H1 (cell line): ENCODE results near the gene PAK5. TPM values are rescaled to one million over a fixed set of nuclear protein-coding genes. Genes with fewer than 3 reads are reported as not detected.

Experiments used
- CTCF ChIA-PET: fragments of 300-600 bp; sonication (Branson Sonifier 250); formaldehyde crosslinking; loops from one replicate; lab custom pipeline; 2021; ENCODE audit not compliant: partially characterized antibody; lab: Charles Lee
- POLR2A ChIA-PET: fragments of 300-600 bp; sonication (Branson Sonifier 250); formaldehyde crosslinking; loops from one replicate; lab custom pipeline; 2021; ENCODE audit warnings: inconsistent platforms; ENCODE audit not compliant: partially characterized antibody; lab: Charles Lee
- DNase-seq, 2 experiments: peaks; one replicate each; pipeline versions ENCODE4 v3.0.0 to v3.0.0-alpha.2; 2010 to 2022; ENCODE audit warnings: low spot score in 2 of 2, low read depth in 1 of 2, mixed read lengths in 1 of 2
- FAIRE-seq: peaks from 2 replicates; lab custom pipeline; 2011; peaks lifted over from hg19 to GRCh38; lab: Jason Lieb, UNC
- H2AFZ ChIP-seq: 2 replicates; pipeline ENCODE4 v1.8.1; 2012; ENCODE audit warnings: low read length, inconsistent platforms
- H2AK5ac ChIP-seq: 2 replicates; pipeline ENCODE4 v1.6.1; 2013; ENCODE audit warnings: low read depth, low read length
- H2BK120ac ChIP-seq: replicated peaks from 2 replicates; pipeline ENCODE3; 2013; ENCODE audit warnings: low read depth, low read length, inconsistent platforms
- H2BK12ac ChIP-seq: 2 replicates; pipeline ENCODE4 v1.6.1; 2013; ENCODE audit warnings: low read depth, low read length
- H2BK15ac ChIP-seq: 2 replicates; pipeline ENCODE4 v1.6.1; 2013; ENCODE audit warnings: low read length
- H2BK20ac ChIP-seq: 2 replicates; pipeline ENCODE4 v1.6.1; 2013; ENCODE audit warnings: low read length
- H2BK5ac ChIP-seq: 2 replicates; pipeline ENCODE4 v1.6.1; 2013; ENCODE audit warnings: low read depth, low read length
- H3K14ac ChIP-seq: 2 replicates; pipeline ENCODE4 v1.6.1; 2013; ENCODE audit warnings: inconsistent platforms; ENCODE audit not compliant: insufficient read length
- H3K18ac ChIP-seq: 2 replicates; pipeline ENCODE4 v1.6.1; 2013; ENCODE audit warnings: low read length; ENCODE audit errors: extremely low read depth
- H3K23ac ChIP-seq: 2 replicates; pipeline ENCODE4 v1.6.1; 2013; ENCODE audit warnings: inconsistent platforms; ENCODE audit not compliant: insufficient read length
- H3K23me2 ChIP-seq: 2 replicates; pipeline ENCODE4 v1.6.1; 2013; ENCODE audit warnings: low read depth, low read length
- H3K27ac ChIP-seq: 2 replicates; pipeline ENCODE4 v1.6.1; 2011; ENCODE audit warnings: low read depth, low read length, inconsistent platforms
- H3K27me3 ChIP-seq, 4 experiments: replicated peaks in 1 of 4; 1 replicate in 1 of 4; 2 replicates in 3 of 4; pipeline versions ENCODE4 v1.6.1 to v1.8.1; 2011 to 2013; ENCODE audit warnings: low read length in 3 of 4, mild to moderate bottlenecking in 3 of 4, inconsistent platforms in 2 of 4, mixed read lengths in 2 of 4, moderate library complexity in 1 of 4; ENCODE audit not compliant: control insufficient read depth in 3 of 4, insufficient read depth in 3 of 4; ENCODE audit errors: extremely low read depth in 1 of 4
- H3K36me3 ChIP-seq, 4 experiments: 2 replicates each; pipeline versions ENCODE4 v1.6.1 to v1.8.1; 2011 to 2013; ENCODE audit warnings: mild to moderate bottlenecking in 4 of 4, low read length in 3 of 4, moderate library complexity in 2 of 4, control low read depth in 1 of 4, inconsistent platforms in 1 of 4; ENCODE audit not compliant: insufficient read depth in 4 of 4, control insufficient read depth in 2 of 4
- H3K4ac ChIP-seq: replicated peaks from 2 replicates; pipeline ENCODE3; 2013; ENCODE audit warnings: low read length, low read depth, mixed read lengths, inconsistent platforms; ENCODE audit not compliant: insufficient read length
- H3K4me1 ChIP-seq, 4 experiments: replicated peaks in 1 of 4; 1 replicate in 1 of 4; 2 replicates in 3 of 4; pipeline versions ENCODE4 v1.6.1 to v1.8.1; 2011 to 2013; ENCODE audit warnings: low read length in 3 of 4, inconsistent platforms in 2 of 4, mixed read lengths in 1 of 4; ENCODE audit not compliant: insufficient read depth in 4 of 4, control insufficient read depth in 3 of 4
- H3K4me2 ChIP-seq, 2 experiments: 2 replicates each; pipeline versions ENCODE4 v1.6.1 to v1.8.1; 2011 to 2013; ENCODE audit warnings: low read depth in 2 of 2, low read length in 2 of 2, control low read depth in 1 of 2, inconsistent platforms in 1 of 2, mild to moderate bottlenecking in 1 of 2; ENCODE audit not compliant: insufficient read depth in 1 of 2
- H3K4me3 ChIP-seq, 4 experiments: fragments of 200-600, 300-600 bp in 1 of 4; sonication (generic), shearing (Covaris generic), sonication (Bioruptor Twin) in 1 of 4; 2 replicates each; pipeline versions ENCODE4 v1.5.1 to v1.8.1; 2011 to 2016; ENCODE audit warnings: low read length in 4 of 4, low read depth in 3 of 4, control low read depth in 2 of 4, inconsistent platforms in 2 of 4, mild to moderate bottlenecking in 2 of 4, mixed read lengths in 1 of 4, moderate library complexity in 1 of 4; ENCODE audit not compliant: insufficient read depth in 2 of 4; ENCODE audit errors: extremely low read depth in 1 of 4
- H3K56ac ChIP-seq: replicated peaks from 2 replicates; pipeline ENCODE3; 2013; ENCODE audit warnings: low read depth, mild to moderate bottlenecking, mixed read lengths, low read length, inconsistent platforms; ENCODE audit not compliant: insufficient read length
- H3K79me1 ChIP-seq: 2 replicates; pipeline ENCODE4 v1.6.1; 2013; ENCODE audit warnings: low read depth, low read length, control low read depth
- H3K79me2 ChIP-seq, 2 experiments: 2 replicates each; pipeline versions ENCODE4 v1.6.1 to v1.8.1; 2012 to 2013; ENCODE audit warnings: low read length in 2 of 2, mild to moderate bottlenecking in 2 of 2, inconsistent platforms in 1 of 2; ENCODE audit not compliant: insufficient read depth in 2 of 2, control insufficient read depth in 1 of 2
- H3K9ac ChIP-seq, 4 experiments: replicated peaks in 1 of 4; 1 replicate in 1 of 4; 2 replicates in 3 of 4; pipeline versions ENCODE4 v1.6.1 to v1.8.1; 2011 to 2013; ENCODE audit warnings: low read depth in 3 of 4, low read length in 3 of 4, control low read depth in 2 of 4, mild to moderate bottlenecking in 2 of 4, moderate library complexity in 2 of 4, inconsistent platforms in 1 of 4; ENCODE audit errors: extremely low read depth in 1 of 4
- H3K9me3 ChIP-seq, 2 experiments: 2 replicates each; pipeline versions ENCODE4 v1.6.1 to v1.8.1; 2012 to 2013; ENCODE audit warnings: mild to moderate bottlenecking in 2 of 2, moderate library complexity in 2 of 2, control low read depth in 1 of 2, inconsistent platforms in 1 of 2, low read depth in 1 of 2, low read length in 1 of 2, mixed read lengths in 1 of 2; ENCODE audit not compliant: insufficient read depth in 2 of 2
- H4K20me1 ChIP-seq, 2 experiments: replicated peaks in 1 of 2; 2 replicates each; pipeline versions ENCODE3 to v1.8.1; 2011 to 2013; ENCODE audit warnings: inconsistent platforms in 2 of 2, low read length in 2 of 2, mild to moderate bottlenecking in 1 of 2; ENCODE audit not compliant: insufficient read depth in 2 of 2, control insufficient read depth in 1 of 2
- H4K5ac ChIP-seq: 2 replicates; pipeline ENCODE4 v1.6.1; 2013; ENCODE audit warnings: low read length, low read depth, mixed read lengths, inconsistent platforms; ENCODE audit not compliant: insufficient read length
- H4K8ac ChIP-seq: 2 replicates; pipeline ENCODE4 v1.8.0; 2013; ENCODE audit warnings: mild to moderate bottlenecking, moderate library complexity, low read length, inconsistent platforms; ENCODE audit not compliant: insufficient read depth; ENCODE audit errors: extremely low read depth
- H4K91ac ChIP-seq: replicated peaks from 2 replicates; pipeline ENCODE3; 2013; ENCODE audit warnings: low read length, mixed read lengths, inconsistent platforms; ENCODE audit not compliant: insufficient read length
- TAF1 ChIP-seq: IDR thresholded peaks from 2 replicates; pipeline ENCODE4 v1.6.1; 2011; ENCODE audit warnings: mild to moderate bottlenecking, low read depth, low read length
- WGBS, 2 experiments: shearing (Covaris generic) in 1 of 2; methylation state at CpG; one replicate each; pipeline versions ENCODE4 v1.1.6 to v1.1.7; 2013 to 2015; ENCODE audit warnings: low lambda C conversion rate in 2 of 2, mixed read lengths in 2 of 2, inconsistent platforms in 1 of 2, low coverage in 1 of 2, missing lambda C conversion rate in 1 of 2; ENCODE audit not compliant: insufficient replicate concordance in 2 of 2, insufficient coverage in 1 of 2, insufficient read length in 1 of 2; ENCODE audit errors: extremely low coverage in 1 of 2, missing lambda C conversion rate in 1 of 2; 5-methylcytosine and 5-hydroxymethylcytosine counted together
- polyA plus RNA-seq, 7 experiments: library from polyadenylated mRNA; depleted of rRNA in 3 of 7; stranded (reverse) in 5 of 7; unstranded in 2 of 7; fragments of >200 nt in 5 of 7; fragments of 200-250 nt in 2 of 7; gene quantifications; 1 replicate in 5 of 7; 2 replicates in 1 of 7; 4 replicates in 1 of 7; pipeline versions ENCODE4 v1.2.1 to v1.2.3, GENCODE V29; 2011 to 2013; ENCODE audit warnings: missing spikeins in 2 of 7, mixed read lengths in 2 of 7
- total RNA-seq: library from RNA; stranded (reverse); fragmentation: NEBNext Ultra II Directional; extraction: Animal tissue kit (Norgen Biotek cat#: 25700); gene quantifications from 2 replicates; pipeline ENCODE4 v1.2.1, GENCODE V29; 2021
- TF ChIP-seq, protein P1 (sequence below), 3 experiments: IDR thresholded peaks; 1 replicate in 2 of 3; 2 replicates in 1 of 3; pipeline versions ENCODE4 v1.5.1 to v1.6.1; 2011; ENCODE audit warnings: low read length in 3 of 3, mild to moderate bottlenecking in 3 of 3, inconsistent platforms in 2 of 3, low read depth in 1 of 3, moderate library complexity in 1 of 3; ENCODE audit not compliant: insufficient read depth in 1 of 3; ENCODE audit errors: control extremely low read depth in 1 of 3

The PAK5 gene
- total and polyA plus RNA-seq, 2 of the 8 experiments (the other 6 are each of a cell fraction or from before 2014, with no cell fraction given): 0.54 to 0.80 TPM

DNA sequence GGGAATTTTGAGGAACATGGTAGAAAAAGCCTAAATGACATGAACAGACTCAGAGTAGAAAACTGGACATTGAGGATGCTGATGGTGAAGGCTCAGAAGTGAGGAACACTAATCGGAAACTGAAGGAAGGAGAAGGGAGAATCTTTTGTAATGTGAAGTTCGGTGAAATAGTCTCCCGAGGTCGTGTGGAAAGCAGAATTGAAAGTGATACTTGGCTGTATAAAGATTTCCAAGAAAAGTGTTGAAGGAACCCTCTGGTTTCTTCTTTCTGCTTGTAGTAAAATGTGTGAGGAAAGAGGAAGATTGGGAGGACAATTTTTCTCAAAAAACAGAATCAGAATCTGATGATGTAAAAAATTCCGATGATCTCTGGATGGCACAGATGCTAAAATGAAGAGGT, 209.0 kb downstream of the PAK5 start:
- H2AFZ ChIP-seq: no peak overlapping the region
- no peaks in the 10 kb centered on the region for H4K20me1 ChIP-seq
- H3K23me2 ChIP-seq: no peaks in the 10 kb centered on the region; the same call in 1 of the 2 replicates
- H3K14ac ChIP-seq: no peak overlapping the region
- POLR2A ChIA-PET: no interaction called here
- H4K5ac ChIP-seq: no peak overlapping the region
- no peak overlapping the region for H3K4me2 ChIP-seq
- H2BK20ac ChIP-seq: no peak overlapping the region
- no peak overlapping the region for H2AK5ac ChIP-seq
- H3K79me1 ChIP-seq: no peaks in the 10 kb centered on the region
- H3K18ac ChIP-seq: no peak overlapping the region
- no peak for TF ChIP-seq TAF1
- TF ChIP-seq, protein P1, sequence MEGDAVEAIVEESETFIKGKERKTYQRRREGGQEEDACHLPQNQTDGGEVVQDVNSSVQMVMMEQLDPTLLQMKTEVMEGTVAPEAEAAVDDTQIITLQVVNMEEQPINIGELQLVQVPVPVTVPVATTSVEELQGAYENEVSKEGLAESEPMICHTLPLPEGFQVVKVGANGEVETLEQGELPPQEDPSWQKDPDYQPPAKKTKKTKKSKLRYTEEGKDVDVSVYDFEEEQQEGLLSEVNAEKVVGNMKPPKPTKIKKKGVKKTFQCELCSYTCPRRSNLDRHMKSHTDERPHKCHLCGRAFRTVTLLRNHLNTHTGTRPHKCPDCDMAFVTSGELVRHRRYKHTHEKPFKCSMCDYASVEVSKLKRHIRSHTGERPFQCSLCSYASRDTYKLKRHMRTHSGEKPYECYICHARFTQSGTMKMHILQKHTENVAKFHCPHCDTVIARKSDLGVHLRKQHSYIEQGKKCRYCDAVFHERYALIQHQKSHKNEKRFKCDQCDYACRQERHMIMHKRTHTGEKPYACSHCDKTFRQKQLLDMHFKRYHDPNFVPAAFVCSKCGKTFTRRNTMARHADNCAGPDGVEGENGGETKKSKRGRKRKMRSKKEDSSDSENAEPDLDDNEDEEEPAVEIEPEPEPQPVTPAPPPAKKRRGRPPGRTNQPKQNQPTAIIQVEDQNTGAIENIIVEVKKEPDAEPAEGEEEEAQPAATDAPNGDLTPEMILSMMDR (IDR thresholded peaks at IDR 0.05; ENCODE audit: control extremely low read depth in 1 of 3, insufficient read depth in 1 of 3, low read depth in 1 of 3, low read length in 3 of 3): no peak
- TF ChIP-seq, all 59 proteins: peak for 0
- no peak overlapping the region for H2BK120ac ChIP-seq
- no peaks in the 10 kb centered on the region for H3K27me3 ChIP-seq
- no peak overlapping the region for H4K91ac ChIP-seq
- no peak overlapping the region for H4K8ac ChIP-seq
- no peak overlapping the region for H2BK15ac ChIP-seq
- H3K4me3 ChIP-seq: no peak overlapping the region
- H3K27ac ChIP-seq: no peak overlapping the region
- H2BK12ac ChIP-seq: no peak overlapping the region
- no peak overlapping the region for H3K23ac ChIP-seq
- no peaks in the 10 kb centered on the region for H3K4me1 ChIP-seq
- no peak overlapping the region for H3K9ac ChIP-seq
- H3K36me3 ChIP-seq: no peaks in the 10 kb centered on the region
- DNase-seq (no peak), FAIRE-seq (no peak)
- no peaks in the 10 kb centered on the region for H3K9me3 ChIP-seq
- CTCF ChIA-PET: no interaction called here
- no peak overlapping the region for H2BK5ac ChIP-seq
- WGBS, 2 experiments: 90% methylated on average over 5 of the region's 5 CpGs; no CpG with 5 or more reads in 1 of the 2 experiments
- H3K56ac ChIP-seq: no peak overlapping the region
- no peak overlapping the region for H3K4ac ChIP-seq
- no peaks in the 10 kb centered on the region for H3K79me2 ChIP-seq
